HG03460 (cell line): ENCODE data around the gene DUOXA1.
"Not testable (repeated sequence)": the region's sequence is repeated elsewhere in the genome, so short reads cannot be mapped to it uniquely, and the experiment has no call there.

ENCODE experiments used
- ATAC-seq: cut with Tn5 transposase; IDR thresholded peaks from one replicate; pipeline ENCODE4 v1.9.1; 2021; ENCODE audit not compliant: unreplicated experiment

DUOXA1 gene

GRCh38 chr15:45093013-45093412 is 36.7 kb downstream of the DUOXA1 start:
- no peak for ATAC-seq

- no peak for ATAC-seq
Observed at GRCh38 chr15:45091576-45091975, 38.1 kb downstream of the DUOXA1 start.

- no peak for ATAC-seq
Observed at GRCh38 chr15:45091161-45091560, 38.5 kb downstream of the DUOXA1 start.

- ATAC-seq: no peak
Observed at GRCh38 chr15:45089712-45090373, 39.8 kb downstream of the DUOXA1 start.

GRCh38 chr15:45088801-45089711 is 40.6 kb downstream of the DUOXA1 start:
- ATAC-seq: no peak

- ATAC-seq: no peak
Observed at GRCh38 chr15:45087513-45087912, 42.2 kb downstream of the DUOXA1 start.

GRCh38 chr15:45084163-45084562 is 45.5 kb downstream of the DUOXA1 start:
- no peak for ATAC-seq

GRCh38 chr15:45083223-45083622 is 46.5 kb downstream of the DUOXA1 start:
- ATAC-seq: no peak

GRCh38 chr15:45082412-45082811 is 47.3 kb downstream of the DUOXA1 start:
- not testable (repeated sequence) for ATAC-seq

GRCh38 chr15:45080593-45080992 is 49.1 kb downstream of the DUOXA1 start:
- ATAC-seq: not testable (repeated sequence)

GRCh38 chr15:45079628-45080246 is 49.9 kb downstream of the DUOXA1 start:
- ATAC-seq: not testable (repeated sequence)

GRCh38 chr15:45079201-45079600 is 50.5 kb downstream of the DUOXA1 start:
- not testable (repeated sequence) for ATAC-seq

GRCh38 chr15:45077391-45077790 is 52.3 kb downstream of the DUOXA1 start:
- ATAC-seq: not testable (repeated sequence)

GRCh38 chr15:45075440-45076320 is 54.0 kb downstream of the DUOXA1 start:
- not testable (repeated sequence) for ATAC-seq

- not testable (repeated sequence) for ATAC-seq
Observed at GRCh38 chr15:45073602-45074001, 56.1 kb downstream of the DUOXA1 start.

- ATAC-seq: not testable (repeated sequence)
Observed at GRCh38 chr15:45069942-45070360, 59.7 kb downstream of the DUOXA1 start.
